AG09309 (cell line): ENCODE measurements around the gene DHCR24.
A peak's percentile ranks its signal among the peaks of the same experiment; 100 is the strongest.

Experiments
- DNase-seq: peaks from one replicate; pipeline ENCODE4 v3.0.0-alpha.2; 2010; ENCODE audit warnings: low read depth
- H3K4me3 ChIP-seq: 2 replicates; pipeline ENCODE4 v1.5.1; 2011; ENCODE audit warnings: mild to moderate bottlenecking, low read depth, low read length, moderate library complexity; ENCODE audit not compliant: control insufficient read depth
- TF ChIP-seq, protein P1 (sequence below): IDR thresholded peaks from 2 replicates; pipeline ENCODE4 v1.5.1; 2011; ENCODE audit warnings: mild to moderate bottlenecking, low read depth, low read length, inconsistent platforms; ENCODE audit not compliant: insufficient read depth, control insufficient read depth; ENCODE audit errors: missing control alignments

DHCR24 gene

DNA sequence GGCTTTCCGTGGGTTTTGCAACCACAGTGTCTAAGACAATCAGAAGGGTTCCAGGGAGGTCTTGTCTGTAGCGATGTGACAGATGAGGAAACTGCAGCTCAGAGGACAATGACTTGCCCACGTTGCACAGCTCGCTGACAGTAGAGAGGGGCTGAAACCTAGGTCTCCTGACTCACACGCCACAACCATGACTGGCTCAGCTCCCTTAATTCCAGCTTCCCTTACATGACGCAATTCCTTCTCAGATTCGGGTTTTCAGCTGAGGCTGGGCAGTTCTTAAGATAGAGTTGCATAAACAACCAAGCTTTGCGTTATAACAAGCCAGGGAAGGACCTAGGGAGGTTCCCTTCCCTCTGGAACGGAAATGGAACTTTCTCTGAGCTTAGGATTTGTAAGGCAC lies 36.3 kb downstream of the DHCR24 start:
- H3K4me3 ChIP-seq = no peak overlapping the region
- peak; percentile 98 for DNase-seq
- TF ChIP-seq, protein P1, sequence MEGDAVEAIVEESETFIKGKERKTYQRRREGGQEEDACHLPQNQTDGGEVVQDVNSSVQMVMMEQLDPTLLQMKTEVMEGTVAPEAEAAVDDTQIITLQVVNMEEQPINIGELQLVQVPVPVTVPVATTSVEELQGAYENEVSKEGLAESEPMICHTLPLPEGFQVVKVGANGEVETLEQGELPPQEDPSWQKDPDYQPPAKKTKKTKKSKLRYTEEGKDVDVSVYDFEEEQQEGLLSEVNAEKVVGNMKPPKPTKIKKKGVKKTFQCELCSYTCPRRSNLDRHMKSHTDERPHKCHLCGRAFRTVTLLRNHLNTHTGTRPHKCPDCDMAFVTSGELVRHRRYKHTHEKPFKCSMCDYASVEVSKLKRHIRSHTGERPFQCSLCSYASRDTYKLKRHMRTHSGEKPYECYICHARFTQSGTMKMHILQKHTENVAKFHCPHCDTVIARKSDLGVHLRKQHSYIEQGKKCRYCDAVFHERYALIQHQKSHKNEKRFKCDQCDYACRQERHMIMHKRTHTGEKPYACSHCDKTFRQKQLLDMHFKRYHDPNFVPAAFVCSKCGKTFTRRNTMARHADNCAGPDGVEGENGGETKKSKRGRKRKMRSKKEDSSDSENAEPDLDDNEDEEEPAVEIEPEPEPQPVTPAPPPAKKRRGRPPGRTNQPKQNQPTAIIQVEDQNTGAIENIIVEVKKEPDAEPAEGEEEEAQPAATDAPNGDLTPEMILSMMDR = no peak

DNA sequence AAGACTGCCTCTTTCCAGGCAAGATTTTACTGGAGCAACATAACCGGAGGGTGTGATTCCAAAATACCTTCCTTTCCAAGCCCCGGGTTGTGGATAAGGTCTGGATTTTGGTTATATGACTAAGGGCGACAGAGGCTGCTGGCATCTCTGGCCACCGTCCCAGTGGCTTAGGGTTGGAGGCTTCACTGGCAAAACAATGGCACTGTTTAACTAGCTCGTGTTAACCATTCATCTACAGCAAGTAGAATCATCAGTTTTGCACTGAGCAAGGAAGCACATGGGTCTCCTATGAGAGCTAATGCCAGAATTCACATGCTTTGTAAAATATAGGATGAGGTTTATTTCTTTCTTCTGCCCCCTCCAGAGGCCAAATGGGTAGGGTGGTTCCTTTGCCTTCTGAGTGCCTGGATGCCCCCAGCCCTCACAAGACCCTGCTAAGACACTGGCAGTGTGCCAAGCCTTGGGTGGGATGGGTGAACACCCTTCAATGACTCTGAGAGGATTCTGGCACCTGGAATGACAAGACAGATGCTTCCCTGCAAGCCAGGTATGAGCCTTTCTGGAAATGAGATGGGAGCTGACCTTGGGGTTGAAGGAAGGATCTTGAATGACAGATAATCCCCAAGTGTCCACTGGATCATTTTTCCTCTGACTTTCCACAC lies 36.8 kb downstream of the DHCR24 start:
- H3K4me3 ChIP-seq = no peak overlapping the region
- TF ChIP-seq, protein P1 = no peak
- DNase-seq = no peak

DNA sequence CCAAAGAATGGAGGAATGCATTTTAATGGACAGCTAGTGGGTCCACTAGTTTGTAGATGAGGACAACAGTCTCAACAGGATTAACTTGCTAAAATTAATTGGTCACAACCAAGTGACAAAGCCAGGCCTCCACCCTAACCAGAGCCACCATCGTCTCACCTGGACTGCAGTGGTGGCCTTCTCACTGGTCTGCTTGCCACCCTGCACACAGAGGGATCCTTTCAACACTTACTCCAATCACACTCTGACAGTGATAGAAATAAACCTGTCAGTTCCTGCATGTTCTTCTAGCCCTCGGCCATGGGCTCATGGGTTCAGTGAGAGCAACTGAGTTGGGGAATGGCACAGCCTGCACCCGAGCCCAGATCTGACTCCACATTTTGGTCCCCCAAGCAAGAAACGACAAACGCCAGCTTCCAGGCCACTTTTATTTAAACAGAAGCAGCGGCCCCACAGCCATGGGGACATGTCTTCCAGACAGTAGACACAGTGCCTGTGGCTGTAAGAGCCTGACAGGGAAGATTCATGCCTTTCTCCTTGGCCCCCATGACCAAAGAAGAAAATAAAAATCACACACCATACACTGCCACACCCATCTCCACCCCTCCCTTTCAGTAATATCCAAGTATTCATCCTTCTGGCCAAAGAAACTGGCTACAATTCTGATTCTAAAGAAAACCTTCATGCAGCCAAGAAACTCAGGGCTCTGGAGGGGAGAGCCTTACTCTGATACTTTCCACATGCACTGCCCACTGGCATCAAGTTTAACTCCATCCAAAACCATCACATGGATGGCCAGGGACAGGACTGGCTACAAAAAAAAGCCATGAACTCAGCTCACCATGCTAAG lies 37.6 kb downstream of the DHCR24 start:
- TF ChIP-seq, protein P1 = no peak
- no peak overlapping the region for H3K4me3 ChIP-seq
- no peak for DNase-seq

DNA sequence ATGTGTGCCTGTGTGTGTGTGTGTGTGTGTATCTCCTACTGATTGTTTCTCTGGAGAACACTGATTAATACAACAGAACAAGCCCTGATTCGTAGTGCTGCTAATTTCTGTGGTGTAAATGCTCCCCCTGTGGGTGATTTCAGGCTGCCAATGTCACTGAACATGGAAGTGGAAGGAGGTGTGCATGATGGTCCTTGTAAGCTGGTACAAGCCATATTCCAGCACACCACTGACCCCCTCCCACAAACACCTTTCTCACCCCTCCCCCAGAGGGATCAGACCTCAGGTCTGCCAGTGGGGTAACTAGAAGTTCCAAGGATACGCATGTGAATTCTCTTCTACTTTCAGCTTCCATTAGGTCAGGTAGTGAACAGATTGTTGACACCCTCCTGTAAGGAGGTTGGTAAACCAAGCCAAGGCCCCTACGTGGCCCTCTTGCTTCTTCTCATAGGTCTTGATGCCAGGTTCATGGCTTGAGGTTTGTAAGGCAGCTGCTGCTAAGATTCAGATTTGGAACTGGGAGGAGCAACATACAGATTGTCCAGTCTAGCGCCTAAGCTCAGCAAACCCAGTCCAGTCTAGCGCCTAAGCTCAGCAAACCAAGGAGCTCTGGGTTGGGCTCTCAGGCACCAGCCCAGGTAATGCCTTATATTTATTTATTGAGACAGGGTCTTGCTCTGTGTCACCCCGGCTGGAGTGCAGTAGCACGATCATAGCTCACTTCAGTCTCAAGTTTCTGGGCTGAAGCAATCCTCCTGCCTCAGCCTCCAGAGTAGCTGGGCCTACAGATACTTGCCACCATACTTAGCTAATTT lies 38.7 kb downstream of the DHCR24 start:
- TF ChIP-seq, protein P1 = no peak
- DNase-seq = no peak
- no peak overlapping the region for H3K4me3 ChIP-seq

DNA sequence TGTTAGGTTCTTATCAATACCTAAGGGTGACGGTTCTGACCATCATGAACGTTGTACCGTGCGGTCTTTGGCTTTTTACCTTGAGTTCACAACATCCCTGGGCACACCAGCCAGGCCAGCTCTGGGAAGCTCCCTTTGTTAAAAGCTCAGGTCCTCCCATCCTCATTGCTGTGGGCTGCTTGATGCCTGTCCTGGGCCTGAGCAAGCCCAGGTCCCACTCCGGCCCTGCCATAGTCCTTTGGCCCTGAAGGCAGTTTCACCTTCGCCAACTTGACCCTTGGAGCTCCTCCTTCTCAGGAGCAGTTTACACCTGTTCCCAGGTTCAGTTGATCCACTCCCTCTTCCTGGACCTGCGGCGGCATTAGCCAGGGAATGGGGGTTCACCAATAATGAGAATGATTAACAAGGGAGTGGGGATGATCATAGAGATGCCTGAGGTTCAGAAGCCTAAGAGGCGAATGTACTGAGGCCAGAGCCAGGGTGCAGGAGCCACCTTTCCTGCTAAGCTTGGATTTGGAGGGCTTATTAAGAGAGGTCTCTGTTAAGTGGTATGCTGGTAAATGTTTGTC lies 40.2 kb downstream of the DHCR24 start:
- H3K4me3 ChIP-seq = no peak overlapping the region
- TF ChIP-seq, protein P1 = no peak
- DNase-seq = no peak

DNA sequence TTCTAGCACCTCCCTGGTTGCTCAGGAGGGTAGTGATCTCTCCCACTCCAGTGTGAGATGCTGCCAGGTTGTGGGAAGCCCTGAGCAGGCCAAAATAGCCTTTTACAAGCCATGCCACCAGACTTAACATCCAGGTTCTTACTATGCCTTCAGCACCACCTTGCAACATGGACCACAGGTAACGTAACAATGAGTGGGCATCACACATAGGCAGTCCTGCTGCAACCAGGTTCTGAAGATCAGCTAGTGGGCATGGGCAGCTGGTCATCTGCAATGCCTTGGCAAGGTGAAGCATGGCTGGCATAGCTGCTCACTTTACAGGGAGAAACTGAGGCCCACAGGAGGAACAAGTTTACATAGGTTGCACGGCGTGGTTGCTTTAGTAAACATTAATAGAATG lies 40.7 kb downstream of the DHCR24 start:
- TF ChIP-seq, protein P1 = no peak
- DNase-seq = no peak
- H3K4me3 ChIP-seq = no peak overlapping the region
